GM19463 (cell line): ENCODE measurements around the gene GUCY2D.
"Not testable (repeated sequence)": the region's sequence is repeated elsewhere in the genome, so short reads cannot be mapped to it uniquely, and the experiment has no call there.

Source experiments
- ATAC-seq: cut with Tn5 transposase; IDR thresholded peaks from one replicate; pipeline ENCODE4 v1.9.1; 2021; ENCODE audit warnings: mild to moderate bottlenecking, moderate library complexity; ENCODE audit not compliant: unreplicated experiment

Gene GUCY2D

GRCh38 chr17:8015236-8015956 lies 13.0 kb downstream of the GUCY2D start:
- no peak for ATAC-seq

DNA sequence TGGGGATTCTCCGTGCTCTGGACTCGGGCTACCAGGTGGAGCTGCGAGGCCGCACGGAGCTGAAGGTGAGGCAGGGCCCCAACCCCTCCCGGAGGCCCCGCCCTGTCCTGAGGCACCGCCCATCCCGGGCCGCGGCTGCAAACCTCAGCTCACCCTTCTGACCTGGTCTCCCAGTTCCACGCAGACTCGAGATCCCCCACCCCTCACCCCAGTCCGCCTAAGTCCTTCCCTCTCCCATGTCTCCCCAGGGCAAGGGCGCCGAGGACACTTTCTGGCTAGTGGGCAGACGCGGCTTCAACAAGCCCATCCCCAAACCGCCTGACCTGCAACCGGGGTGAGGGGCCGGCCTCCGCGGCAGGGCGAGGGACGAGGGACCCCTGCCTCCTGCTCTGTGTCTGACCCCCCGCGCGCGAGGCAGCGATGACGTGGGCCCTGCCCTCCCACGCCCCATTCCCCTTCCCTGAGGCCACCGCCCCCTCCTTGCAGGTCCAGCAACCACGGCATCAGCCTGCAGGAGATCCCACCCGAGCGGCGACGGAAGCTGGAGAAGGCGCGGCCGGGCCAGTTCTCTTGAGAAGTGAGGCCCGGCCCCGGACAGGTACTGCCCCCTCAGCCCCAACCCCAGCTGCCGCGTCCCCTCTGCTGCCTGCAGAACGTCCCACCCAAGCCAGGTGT lies 13.7 kb downstream of the GUCY2D start:
- no peak for ATAC-seq

DNA sequence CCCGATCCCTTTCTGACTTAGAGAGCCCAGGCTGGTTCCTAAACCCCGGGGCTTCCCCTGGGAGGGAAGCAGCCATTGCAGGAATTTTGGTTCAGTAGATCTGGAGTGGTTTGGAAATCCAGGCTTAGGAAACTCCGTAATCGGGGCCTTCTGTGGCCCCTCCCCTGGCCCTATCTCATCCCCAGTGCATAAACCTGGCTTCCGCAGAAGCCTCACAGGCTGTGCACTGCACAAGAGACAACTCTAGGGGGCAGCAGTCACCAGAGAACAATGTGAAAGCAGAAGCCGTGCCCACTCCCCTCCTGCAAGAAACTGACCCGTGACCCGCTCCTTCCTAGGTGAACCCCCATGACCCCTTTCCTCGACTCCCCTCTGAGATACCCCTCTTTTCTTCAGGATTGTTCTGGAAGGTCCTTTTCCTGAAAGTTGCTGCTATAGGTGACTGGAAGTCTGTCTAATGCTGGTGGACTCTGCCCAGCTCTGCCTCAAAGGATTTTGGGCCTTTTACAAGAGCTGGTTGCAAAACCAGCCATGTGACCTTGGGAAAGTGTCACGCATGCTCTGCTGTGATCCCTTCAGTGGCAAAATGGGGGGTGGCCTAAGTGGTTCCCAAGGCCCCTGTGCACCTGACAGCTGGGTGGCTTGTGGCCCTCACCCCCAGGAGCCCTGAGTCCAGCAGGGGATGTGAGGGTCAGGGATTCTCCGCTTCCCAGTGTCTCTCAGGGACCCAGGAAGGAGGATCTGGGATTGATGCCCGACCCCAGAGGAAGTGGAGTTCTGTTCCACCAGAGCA lies 14.4 kb downstream of the GUCY2D start:
- ATAC-seq = no peak

- ATAC-seq = no peak
Observed at GRCh38 chr17:8018436-8018835, 16.0 kb downstream of the GUCY2D start.

- ATAC-seq = no peak
Observed at GRCh38 chr17:8019166-8019565, 16.8 kb downstream of the GUCY2D start.

DNA sequence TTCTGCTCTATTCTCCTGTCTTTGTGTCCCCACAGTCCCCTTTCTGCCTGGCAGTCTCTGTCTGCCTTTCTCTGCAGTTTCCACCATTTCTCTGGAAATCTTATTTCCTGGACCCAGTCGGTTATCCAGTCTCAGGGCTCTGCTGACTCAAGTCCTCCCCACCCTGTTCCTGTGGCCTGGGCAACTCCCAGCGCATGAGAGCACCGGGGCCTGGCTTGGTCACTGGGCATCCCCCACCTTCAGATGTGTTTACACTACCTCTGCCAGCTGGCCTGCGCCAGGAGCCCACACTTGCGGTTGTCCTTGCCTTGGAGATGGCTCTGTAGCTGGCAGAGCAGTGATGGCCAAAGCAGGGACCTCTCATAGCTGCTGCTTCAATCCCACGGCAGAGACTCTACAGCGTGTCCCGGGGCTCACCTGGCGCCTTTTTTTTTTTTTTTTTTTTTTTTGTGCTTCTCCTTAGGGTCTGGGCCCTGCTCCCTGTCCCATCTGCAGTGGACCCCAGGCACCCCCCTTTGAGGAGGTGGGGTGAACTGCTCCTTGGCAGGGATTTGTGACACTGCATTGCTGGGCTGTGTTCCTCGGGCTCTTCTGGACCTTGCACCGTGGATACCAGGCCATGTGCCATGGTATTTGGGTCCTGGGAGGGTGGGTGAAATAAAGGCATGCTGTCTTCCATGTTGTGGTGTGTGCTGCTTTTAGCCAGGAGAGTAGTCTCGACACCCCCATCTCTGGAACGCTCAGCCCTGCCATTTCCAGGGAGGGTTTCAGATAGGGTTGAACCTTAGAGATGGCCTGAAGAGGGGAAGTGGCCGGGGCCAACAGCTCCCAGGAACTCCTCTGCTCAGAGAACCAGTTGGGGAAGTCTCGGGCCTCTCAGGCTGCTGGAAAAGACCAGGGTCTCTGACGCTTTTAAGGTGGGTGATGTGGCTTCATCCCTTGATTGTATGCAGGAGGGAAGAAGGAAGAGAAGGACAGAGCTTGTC lies 17.5 kb downstream of the GUCY2D start:
- ATAC-seq = no peak

DNA sequence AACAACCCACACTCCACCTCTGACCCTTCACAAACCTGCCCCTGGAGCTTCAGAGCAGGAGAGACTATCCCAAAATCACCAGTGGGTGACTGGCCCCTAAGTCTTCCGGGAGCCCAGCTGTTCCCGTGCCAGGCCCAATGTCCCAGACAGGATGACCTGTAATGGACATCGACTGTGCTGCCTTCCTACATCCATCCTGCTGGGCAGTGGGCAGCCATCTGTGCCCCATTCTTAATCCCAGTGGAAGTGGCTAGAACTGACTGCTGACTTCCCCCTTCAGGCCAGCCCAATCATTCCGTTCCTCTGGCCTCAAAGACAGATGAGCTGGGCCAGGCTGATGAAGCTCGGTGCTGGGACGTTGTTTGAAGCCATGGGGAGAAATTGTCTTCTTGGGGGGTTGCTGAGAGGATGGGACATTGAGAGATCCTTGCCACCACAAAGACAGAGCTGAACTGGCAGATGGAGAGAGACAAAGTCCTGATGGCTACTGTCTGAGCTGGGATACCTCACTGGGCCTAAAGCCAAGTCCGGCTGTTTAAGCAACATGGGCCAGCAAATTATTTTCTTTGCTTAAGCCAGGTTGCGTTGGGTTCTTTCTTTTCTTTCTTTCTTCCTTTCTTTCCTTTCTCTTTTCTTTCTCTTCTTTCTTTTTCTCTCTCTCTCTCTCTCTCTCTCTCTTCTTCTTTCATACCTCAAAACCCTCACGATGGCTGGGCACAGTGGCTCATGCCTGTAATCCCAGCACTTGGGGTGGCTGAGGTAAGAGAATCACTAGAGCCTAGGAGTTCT lies 18.6 kb downstream of the GUCY2D start:
- no peak for ATAC-seq

DNA sequence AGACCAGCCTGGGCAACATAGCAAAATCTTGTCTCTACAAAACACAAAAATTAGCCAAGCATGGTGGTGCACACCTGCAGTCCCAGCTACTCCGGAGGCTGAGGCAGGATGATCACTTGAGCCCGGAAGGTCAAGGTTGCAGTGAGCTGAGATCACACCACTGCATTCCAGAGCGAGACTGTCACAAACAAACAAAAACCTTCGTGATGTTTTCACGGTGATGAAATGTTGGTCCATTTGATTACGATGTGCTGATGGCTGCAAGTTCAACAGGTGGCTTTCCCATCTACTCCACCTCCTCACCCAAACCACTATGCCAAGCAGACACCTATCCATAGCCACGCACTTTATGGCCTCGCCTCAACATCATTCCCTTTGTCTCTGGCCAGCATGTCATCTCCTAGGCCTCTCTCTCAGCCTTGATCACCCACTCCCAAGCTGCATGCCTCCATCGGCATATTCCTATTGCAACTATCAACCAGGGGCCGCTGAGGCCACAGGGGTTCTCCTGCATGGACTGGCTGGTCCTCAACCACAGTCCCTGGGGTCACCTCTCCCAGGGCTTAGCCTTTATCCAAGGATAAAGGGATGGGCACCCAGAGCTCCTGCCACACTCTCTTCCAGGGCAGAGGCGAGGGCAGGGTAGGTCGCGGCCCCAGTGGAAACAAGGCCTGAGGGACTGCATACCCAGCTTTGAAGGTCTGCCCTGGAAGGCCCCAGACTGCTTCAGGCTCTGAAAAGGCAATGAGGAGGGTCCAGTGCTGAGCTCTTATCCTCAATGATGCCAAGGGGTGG lies 19.3 kb downstream of the GUCY2D start:
- no peak for ATAC-seq

- no peak for ATAC-seq
Observed at GRCh38 chr17:8022360-8023003, 20.1 kb downstream of the GUCY2D start.

DNA sequence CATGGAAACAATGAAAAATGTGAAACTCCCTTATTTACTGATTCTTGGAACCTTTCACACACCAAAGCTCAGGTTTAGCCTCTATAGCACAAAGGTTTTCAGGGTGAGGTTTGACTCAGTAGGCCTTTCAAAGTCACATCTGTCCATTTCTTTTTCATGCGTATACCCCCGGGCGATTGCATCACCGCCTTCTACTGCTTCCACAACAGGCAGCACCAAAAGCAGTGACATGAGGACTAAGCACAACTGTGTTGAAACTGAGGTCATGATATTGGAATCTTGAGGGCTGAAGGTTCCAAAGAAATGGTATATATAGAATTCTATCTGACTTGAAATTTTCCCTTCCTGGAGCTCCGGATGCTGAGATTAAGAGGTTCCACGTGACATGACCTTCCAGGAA lies 21.7 kb downstream of the GUCY2D start:
- not testable (repeated sequence) for ATAC-seq

DNA sequence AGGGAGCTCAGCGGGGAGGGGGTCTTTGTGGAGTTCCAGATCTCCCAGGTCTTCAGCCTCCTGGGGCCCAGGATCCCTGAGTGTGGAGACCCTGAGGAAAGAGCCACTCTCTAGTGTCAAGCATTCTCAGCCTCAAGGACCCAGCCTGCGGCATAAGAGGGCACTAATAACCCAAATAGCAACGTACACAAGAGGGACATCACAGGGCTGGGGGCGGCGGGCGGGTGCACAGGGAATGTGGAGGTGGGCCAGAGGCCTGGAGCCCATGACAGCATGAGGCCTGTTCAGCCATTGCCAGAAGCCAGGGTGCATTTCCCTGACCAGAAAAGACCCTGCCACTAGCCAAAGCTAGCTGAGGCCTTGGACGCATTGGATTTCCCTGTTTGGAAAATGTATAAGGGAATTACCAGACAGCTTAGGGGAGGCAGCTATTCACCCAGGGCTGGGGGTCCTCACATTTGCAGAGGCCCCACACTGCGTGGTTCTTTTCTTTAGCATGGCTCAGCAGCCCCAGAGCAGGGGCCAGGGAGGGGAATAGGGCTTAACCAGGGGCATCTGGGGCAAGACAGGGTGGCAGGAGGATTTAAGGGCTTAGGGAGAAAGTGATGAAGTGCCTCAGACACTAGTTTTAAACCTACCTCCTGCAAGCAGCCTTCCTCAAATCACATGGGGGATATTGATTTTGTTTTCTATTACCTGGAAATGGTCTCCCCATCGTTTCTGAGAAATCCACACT lies 22.9 kb downstream of the GUCY2D start:
- ATAC-seq = no peak

- ATAC-seq = no peak
Observed at GRCh38 chr17:8029121-8029520, 26.7 kb downstream of the GUCY2D start.

GRCh38 chr17:8031261-8031661 lies 28.8 kb downstream of the GUCY2D start:
- no peak for ATAC-seq

- no peak for ATAC-seq
Observed at GRCh38 chr17:8031950-8032349, 29.5 kb downstream of the GUCY2D start.

DNA sequence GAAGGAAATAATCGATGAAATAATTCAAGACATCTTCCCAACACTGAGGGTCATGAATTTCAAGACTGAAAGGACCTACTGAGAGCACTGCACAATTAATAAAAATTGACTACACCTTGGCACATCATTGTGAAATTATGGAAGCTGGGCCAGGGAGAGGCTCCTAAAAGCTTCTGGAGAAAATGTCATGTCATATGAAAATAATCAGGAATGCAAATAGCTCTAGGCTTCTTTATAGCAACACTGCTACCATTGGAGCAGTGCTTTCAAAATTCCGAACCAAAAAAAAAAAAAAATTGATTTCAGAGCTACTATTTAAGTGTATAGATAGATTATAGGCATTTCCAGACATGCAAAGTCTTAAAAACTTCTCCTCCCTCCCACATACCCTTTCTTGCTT lies 30.0 kb downstream of the GUCY2D start:
- ATAC-seq = no peak

GRCh38 chr17:8038954-8039610 lies 36.7 kb downstream of the GUCY2D start, which contains the start of gene ALOX15B:
TSS of gene ALOX15B (plus strand) at chr17:8039059. CDS start at chr17:8039156, 97 bp downstream.
- ATAC-seq = no peak

GRCh38 chr17:8039611-8040168 lies 37.3 kb downstream of the GUCY2D start:
- no peak for ATAC-seq
